Motor neuron (in vitro differentiated cells): Measurements from ENCODE around the gene REX1BD. TPM values are rescaled to one million over a fixed set of nuclear protein-coding genes. Genes with fewer than 3 reads are reported as not detected.

Experiments used
- ATAC-seq, 8 experiments: fragments of 200-7000 bp; cut with Tn5 transposase; replicated peaks in 6 of 8; 2 replicates each; pipeline ENCODE4 v1.8.0; 2021; ENCODE audit warnings: mild to moderate bottlenecking in 8 of 8, moderate library complexity in 8 of 8
- H3K27ac ChIP-seq, 2 donors: fragments of 250-450 bp; sonication (Bioruptor Pico); 2 replicates each; pipeline ENCODE4 v1.9.0; 2021; ENCODE audit warnings: antibody characterized with exemption in 2 of 2, mild to moderate bottlenecking in 2 of 2, moderate library complexity in 1 of 2
- H3K4me1 ChIP-seq, 2 donors: fragments of 250-450 bp; sonication (Bioruptor Pico); replicated peaks in 1 of 2; 2 replicates each; pipeline ENCODE4 v1.6.1; 2021; ENCODE audit warnings: antibody characterized with exemption in 2 of 2, mild to moderate bottlenecking in 2 of 2, moderate library complexity in 1 of 2
- H3K4me3 ChIP-seq, 5 donors: fragments of 250-450 bp; sonication (Bioruptor Pico); 2 replicates each; pipeline ENCODE4 v1.9.0; 2021; ENCODE audit warnings: antibody characterized with exemption in 5 of 5, mild to moderate bottlenecking in 5 of 5, moderate library complexity in 4 of 5
- WGBS, 10 experiments: fragments of 450-650 bp; shearing (Covaris generic); methylation state at CpG; one replicate each; pipeline ENCODE4 v1.0.0; 2022; 5-methylcytosine and 5-hydroxymethylcytosine counted together
- in situ Hi-C, 9 experiments: fragments of 400-800 bp; cut with MboI; loops; one replicate each; pipeline ENCODE4 v1.15.0; 2021; ENCODE audit warnings: low sequenced_read_pairs in 9 of 9, low pct_unique_long_range_greater_than_20kb in 2 of 9; ENCODE audit not compliant: unreplicated experiment in 9 of 9
- total RNA-seq, 8 experiments: library from RNA; unstranded; fragments of 300-600 nt; gene quantifications; 2 replicates each; pipeline versions ENCODE4 v1.2.3 to v1.2.4, GENCODE V29; 2022

Gene REX1BD
- total RNA-seq, 8 experiments from 2014 or later, result 39.5 to 76.6 (median 53.9) TPM

GRCh38 chr19:18606281-18607225, 18.0 kb downstream of the REX1BD start, which contains the start of gene CRLF1:
Gene CRLF1, minus strand, starts transcription at chr19:18606799. Its CDS starts 143 bp downstream, at chr19:18606656.
- no CpG with 5 or more reads among the region's 116 CpGs for WGBS, 10 experiments
- in situ Hi-C loops, result no loop called here
- peak within 1 kb of the TSS in 2 of 5 donors; percentile 8 to 13 for H3K4me3 ChIP-seq
- no peak within 1 kb of the TSS for H3K27ac ChIP-seq
- ATAC-seq, result peak in 6 of 8 experiments; percentile 7 to 49 (median 27)
- H3K4me1 ChIP-seq, result peaks cover 13 to 41% of the 10 kb centered on the region in 2 donors

DNA sequence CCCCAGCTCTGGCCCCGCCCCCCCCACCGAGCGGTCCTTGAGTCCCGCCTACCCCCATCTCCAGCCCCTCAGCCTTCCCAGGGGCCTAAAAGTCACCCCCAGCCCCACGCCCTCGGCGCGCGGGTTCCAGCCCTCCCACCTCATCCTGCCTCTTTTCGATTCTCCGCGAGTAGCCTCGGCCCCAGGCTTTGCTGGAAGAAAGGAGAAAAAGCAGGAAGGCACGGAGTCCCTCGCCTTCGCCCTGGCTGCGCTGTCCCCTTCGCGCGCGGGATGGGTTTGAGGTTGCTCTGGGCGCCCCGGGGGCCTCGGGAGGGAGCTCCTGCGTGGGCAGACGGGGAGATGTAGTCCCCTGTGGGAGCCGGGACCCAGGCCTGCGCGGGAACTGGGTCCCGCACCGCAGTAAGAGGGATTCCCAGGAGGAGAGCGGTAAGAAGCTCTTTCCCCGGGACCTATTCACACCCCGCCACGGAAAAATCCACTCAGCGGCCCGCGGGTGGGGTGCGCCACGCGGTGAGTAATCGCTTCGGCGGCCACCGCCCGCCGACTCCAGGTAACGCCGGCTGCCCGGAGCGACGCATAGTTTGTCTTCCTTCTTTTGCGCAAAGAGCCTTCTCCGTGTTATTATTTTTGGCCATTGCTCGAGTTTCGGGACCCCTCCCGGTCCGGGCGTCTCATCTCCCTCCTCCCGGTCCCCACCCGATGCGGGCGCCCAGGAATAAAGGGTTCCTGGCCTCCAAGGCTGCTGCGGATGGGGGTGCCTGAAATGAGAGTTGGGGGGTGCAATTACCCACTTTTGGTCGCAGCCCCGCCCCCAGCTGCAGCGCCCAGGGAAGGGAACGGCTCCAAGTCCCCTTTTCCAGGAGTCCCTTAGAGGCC, 18.9 kb downstream of the REX1BD start:
- WGBS, 10 experiments, result 0 to 13% (median 0%) methylated on average over 1 to 14 of the region's 68 CpGs; no CpG with 5 or more reads in 4 of the 10 experiments
- no peak overlapping the region for H3K27ac ChIP-seq
- ATAC-seq, result no peak
- no peak overlapping the region for H3K4me3 ChIP-seq
- in situ Hi-C loops, result no loop called here
- H3K4me1 ChIP-seq, result peaks cover 19 to 44% of the 10 kb centered on the region in 2 donors

- no peak overlapping the region for H3K27ac ChIP-seq
Observed at GRCh38 chr19:18608102-18608804, 19.7 kb downstream of the REX1BD start.

GRCh38 chr19:18608805-18609716, 20.5 kb downstream of the REX1BD start:
- Histone ChIP-seq H3K27ac (no peak overlapping the region), H3K4me1 (peaks cover 25 to 44% of the 10 kb centered on the region in 2 donors), H3K4me3 (no peak overlapping the region)
- in situ Hi-C loops, result no loop called here
- WGBS, 10 experiments, result 20 to 87% (median 54%) methylated on average over 1 to 3 of the region's 9 CpGs; no CpG with 5 or more reads in 2 of the 10 experiments
- ATAC-seq, result no peak

More at GRCh38 chr19:18608102-18608804, 19.7 kb downstream of the REX1BD start:
- ATAC-seq, result no peak
- H3K4me3 ChIP-seq, result no peak overlapping the region
- peaks cover 19 to 44% of the 10 kb centered on the region in 2 donors for H3K4me1 ChIP-seq
- in situ Hi-C loops, result no loop called here
- 0 to 28% (median 20%) methylated on average over 1 to 3 of the region's 5 CpGs; no CpG with 5 or more reads in 3 of the 10 experiments for WGBS, 10 experiments

DNA sequence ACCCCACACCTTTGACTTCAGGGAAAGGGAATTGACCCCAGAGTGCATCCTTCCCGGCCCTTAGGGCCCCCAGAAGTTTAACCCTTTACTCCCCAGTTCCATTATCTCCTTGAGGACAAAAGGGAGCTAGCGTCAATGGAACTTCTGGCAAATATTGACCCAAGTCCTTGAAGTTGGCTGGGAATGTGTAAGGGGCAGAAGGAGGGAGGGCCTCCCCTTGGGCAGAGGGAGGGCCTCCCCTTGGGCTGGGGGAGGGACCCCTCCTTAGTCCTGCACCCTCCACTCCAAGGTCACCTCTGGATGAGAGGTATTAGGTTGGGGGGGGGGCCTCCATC, 21.1 kb downstream of the REX1BD start:
- 0% methylated on average over 1 of the region's 2 CpGs; no CpG with 5 or more reads in 5 of the 10 experiments for WGBS, 10 experiments
- no peak overlapping the region for H3K4me3 ChIP-seq
- peaks cover 25 to 38% of the 10 kb centered on the region in 2 donors for H3K4me1 ChIP-seq
- no peak for ATAC-seq
- in situ Hi-C loops, result no loop called here
- no peak overlapping the region for H3K27ac ChIP-seq

- ATAC-seq, result no peak
Observed at GRCh38 chr19:18610245-18610555, 21.6 kb downstream of the REX1BD start.

GRCh38 chr19:18610556-18611326, 22.1 kb downstream of the REX1BD start:
- H3K27ac ChIP-seq, result no peak overlapping the region
- peak overlapping the region in 4 of 5 donors; percentile 53 to 97 (median 72) for H3K4me3 ChIP-seq
- no peak for ATAC-seq
- in situ Hi-C loops, result no loop called here
- WGBS, 10 experiments, result 0 to 25% (median 7%) methylated on average over 1 to 4 of the region's 45 CpGs; no CpG with 5 or more reads in 6 of the 10 experiments
- H3K4me1 ChIP-seq, result peaks cover 25 to 35% of the 10 kb centered on the region in 2 donors

More at GRCh38 chr19:18610245-18610555, 21.6 kb downstream of the REX1BD start:
- in situ Hi-C loops, result no loop called here
- 0 to 83% (median 80%) methylated on average over 1 of the region's 3 CpGs; no CpG with 5 or more reads in 7 of the 10 experiments for WGBS, 10 experiments
- H3K27ac ChIP-seq, result no peak overlapping the region
- H3K4me1 ChIP-seq, result peaks cover 25 to 36% of the 10 kb centered on the region in 2 donors
- no peak overlapping the region for H3K4me3 ChIP-seq

DNA sequence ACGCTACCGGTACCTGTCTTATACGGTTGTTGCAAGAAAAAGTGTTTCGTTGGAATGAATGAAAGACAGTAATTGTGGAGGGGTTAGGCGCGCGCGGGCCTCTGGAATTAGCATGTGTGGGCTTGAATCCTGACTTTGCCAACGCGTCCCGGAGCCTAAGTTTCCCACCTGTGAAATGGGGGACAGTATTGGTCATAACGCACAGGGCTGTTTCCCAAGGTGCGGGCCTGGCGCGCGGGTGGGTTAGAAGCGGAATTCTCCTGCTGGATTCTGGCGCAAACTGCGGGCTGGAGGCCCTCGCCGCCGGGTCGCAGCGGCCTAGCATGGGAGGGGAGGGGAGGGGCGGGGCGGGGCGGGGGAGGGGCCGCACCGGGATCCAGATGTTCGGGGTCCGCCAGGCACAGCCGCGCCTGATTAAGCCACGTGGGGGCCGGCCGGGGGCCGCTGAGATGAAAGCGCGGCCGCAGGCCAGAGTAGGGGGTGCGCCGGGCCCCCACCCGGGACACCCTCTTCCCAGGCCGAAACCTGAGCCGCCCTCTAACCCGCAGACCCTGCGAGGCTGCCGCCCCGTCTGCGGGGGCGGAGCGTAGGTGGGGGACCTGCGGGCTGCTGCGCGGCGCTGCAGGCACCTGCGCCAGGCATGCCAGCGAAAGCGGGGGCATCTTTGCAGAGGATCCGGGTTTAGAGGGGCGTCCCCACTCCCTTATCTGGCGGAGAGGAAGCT, 22.9 kb downstream of the REX1BD start:
- Histone ChIP-seq H3K4me3 (peak overlapping the region; percentile 53 to 97 (median 73)), H3K4me1 (peaks cover 22 to 29% of the 10 kb centered on the region in 2 donors), H3K27ac (no peak overlapping the region)
- WGBS, 10 experiments, result 0 to 10% (median 0%) methylated on average over 2 to 10 of the region's 62 CpGs; no CpG with 5 or more reads in 5 of the 10 experiments
- ATAC-seq, result peak in 6 of 8 experiments; percentile 5 to 44 (median 35)
- in situ Hi-C loops, result no loop called here

- peak overlapping the region; percentile 46 to 71 for H3K27ac ChIP-seq
- 0 to 5% (median 0%) methylated on average over 1 to 5 of the region's 30 CpGs; no CpG with 5 or more reads in 5 of the 10 experiments for WGBS, 10 experiments
- H3K4me3 ChIP-seq, result peak overlapping the region; percentile 53 to 97 (median 73)
- peaks cover 22 to 29% of the 10 kb centered on the region in 2 donors for H3K4me1 ChIP-seq
- in situ Hi-C loops, result no loop called here
- peak in 6 of 8 experiments; percentile 20 to 68 (median 60) for ATAC-seq
Observed at GRCh38 chr19:18612051-18612771, 23.6 kb downstream of the REX1BD start.
